HG03108 (cell line): ENCODE results near the gene DDX24.

ENCODE experiments used
- ATAC-seq: cut with Tn5 transposase; IDR thresholded peaks from one replicate; pipeline ENCODE4 v1.9.1; 2021; ENCODE audit warnings: moderate library complexity; ENCODE audit not compliant: unreplicated experiment

The DDX24 gene

GRCh38 chr14:94115058-94115591 is 34.1 kb upstream of the DDX24 start:
- ATAC-seq: no peak

GRCh38 chr14:94114589-94115057 is 33.6 kb upstream of the DDX24 start:
- ATAC-seq: no peak

- ATAC-seq: no peak
These were observed 33.0 kb upstream of the DDX24 start for GRCh38 chr14:94113908-94114588.

GRCh38 chr14:94113490-94113889 is 32.5 kb upstream of the DDX24 start:
- ATAC-seq: no peak

GRCh38 chr14:94113073-94113472 is 32.1 kb upstream of the DDX24 start:
- ATAC-seq: no peak

GRCh38 chr14:94112513-94113063 is 31.6 kb upstream of the DDX24 start:
- ATAC-seq: no peak

- no peak for ATAC-seq
These were observed 30.5 kb upstream of the DDX24 start for GRCh38 chr14:94111276-94112095.

GRCh38 chr14:94110552-94111181 is 29.7 kb upstream of the DDX24 start, which contains the start of gene IFI27:
IFI27 (plus strand) TSS chr14:94110736.
- no peak for ATAC-seq

GRCh38 chr14:94109915-94110250 is 28.9 kb upstream of the DDX24 start:
- ATAC-seq: no peak

GRCh38 chr14:94104731-94105130 is 23.7 kb upstream of the DDX24 start:
- ATAC-seq: no peak

GRCh38 chr14:94103554-94104150 is 22.6 kb upstream of the DDX24 start:
- ATAC-seq: no peak

- ATAC-seq: no peak
These were observed 21.9 kb upstream of the DDX24 start for GRCh38 chr14:94102768-94103482.

GRCh38 chr14:94101748-94102147 is 20.7 kb upstream of the DDX24 start:
- no peak for ATAC-seq

GRCh38 chr14:94100847-94101246 is 19.8 kb upstream of the DDX24 start:
- no peak for ATAC-seq

GRCh38 chr14:94099006-94099405 is 18.0 kb upstream of the DDX24 start:
- no peak for ATAC-seq

GRCh38 chr14:94098326-94098992 is 17.5 kb upstream of the DDX24 start:
- ATAC-seq: no peak

GRCh38 chr14:94097091-94097490 is 16.1 kb upstream of the DDX24 start:
- no peak for ATAC-seq

GRCh38 chr14:94093418-94093817 is 12.4 kb upstream of the DDX24 start:
- no peak for ATAC-seq

- ATAC-seq: no peak
These were observed 8.5 kb upstream of the DDX24 start for GRCh38 chr14:94089479-94089878.

GRCh38 chr14:94088516-94088915 is 7.5 kb upstream of the DDX24 start:
- ATAC-seq: no peak
